Mesenchymal stem cell (in vitro differentiated cells and primary cell): Measurements from ENCODE around the gene CLHC1. TPM values are rescaled to one million over a fixed set of nuclear protein-coding genes. Genes with fewer than 3 reads are reported as not detected.
"Not testable (repeated sequence)": the region's sequence is repeated elsewhere in the genome, so short reads cannot be mapped to it uniquely, and the experiment has no call there.

Experiments
- DNase-seq: peaks from one replicate; pipeline ENCODE4 v3.0.0-alpha.2; 2013
- H2AFZ ChIP-seq: one replicate; pipeline ENCODE4 v1.6.1; 2013; ENCODE audit warnings: low read depth, mild to moderate bottlenecking, control low read depth, inconsistent platforms, low read length, moderate library complexity
- H2AK5ac ChIP-seq: 2 replicates; pipeline ENCODE4 v1.6.1; 2013; ENCODE audit warnings: low read length, moderate library complexity, mild to moderate bottlenecking, inconsistent platforms; ENCODE audit not compliant: severe bottlenecking
- H2BK120ac ChIP-seq: one replicate; pipeline ENCODE4 v1.6.1; 2013; ENCODE audit warnings: low read depth, mild to moderate bottlenecking, inconsistent platforms, low read length, moderate library complexity
- H2BK12ac ChIP-seq, 2 experiments: one replicate each; pipeline ENCODE4 v1.6.1; 2013; ENCODE audit warnings: inconsistent platforms in 2 of 2, low read length in 2 of 2, mild to moderate bottlenecking in 2 of 2, moderate library complexity in 2 of 2, control low read depth in 1 of 2
- H2BK15ac ChIP-seq: one replicate; pipeline ENCODE4 v1.6.1; 2013; ENCODE audit warnings: mild to moderate bottlenecking, low read depth, inconsistent platforms; ENCODE audit not compliant: poor library complexity, severe bottlenecking
- H2BK5ac ChIP-seq: 2 replicates; pipeline ENCODE4 v1.6.1; 2013; ENCODE audit warnings: low read depth, mild to moderate bottlenecking, low read length, control low read depth, inconsistent platforms; ENCODE audit not compliant: poor library complexity, severe bottlenecking
- H3K14ac ChIP-seq, 2 experiments: one replicate each; pipeline ENCODE4 v1.6.1; 2013; ENCODE audit warnings: inconsistent platforms in 2 of 2, low read length in 2 of 2, control low read depth in 1 of 2, mild to moderate bottlenecking in 1 of 2, moderate library complexity in 1 of 2
- H3K18ac ChIP-seq, 2 experiments: one replicate each; pipeline ENCODE4 v1.6.1; 2013; ENCODE audit warnings: inconsistent platforms in 2 of 2, low read length in 2 of 2, control low read depth in 1 of 2, low read depth in 1 of 2, mild to moderate bottlenecking in 1 of 2
- H3K23ac ChIP-seq, 2 experiments: one replicate each; pipeline ENCODE4 v1.6.1; 2013; ENCODE audit warnings: inconsistent platforms in 2 of 2, low read length in 2 of 2, mild to moderate bottlenecking in 2 of 2, moderate library complexity in 2 of 2, control low read depth in 1 of 2
- H3K27ac ChIP-seq: 2 replicates; pipeline ENCODE4 v1.5.1; 2013; ENCODE audit warnings: mild to moderate bottlenecking, moderate library complexity, low read length, control low read depth, inconsistent platforms; ENCODE audit not compliant: poor library complexity, severe bottlenecking
- H3K27me3 ChIP-seq, 2 experiments: 2 replicates each; pipeline versions ENCODE4 v1.6.1 to v1.7.0; 2013; ENCODE audit warnings: low read length in 2 of 2, mild to moderate bottlenecking in 2 of 2, moderate library complexity in 2 of 2, control low read depth in 1 of 2, inconsistent platforms in 1 of 2; ENCODE audit not compliant: control insufficient read depth in 1 of 2, insufficient read depth in 1 of 2
- H3K36me3 ChIP-seq, 2 experiments: 2 replicates each; pipeline versions ENCODE4 v1.6.1 to v1.7.0; 2013; ENCODE audit warnings: low read length in 2 of 2, control low read depth in 1 of 2, inconsistent platforms in 1 of 2, low read depth in 1 of 2, mild to moderate bottlenecking in 1 of 2; ENCODE audit not compliant: insufficient read depth in 2 of 2, control insufficient read depth in 1 of 2
- H3K4ac ChIP-seq, 2 experiments: one replicate each; pipeline ENCODE4 v1.6.1; 2013; ENCODE audit warnings: inconsistent platforms in 2 of 2, low read length in 2 of 2, mild to moderate bottlenecking in 2 of 2, moderate library complexity in 2 of 2, control low read depth in 1 of 2, low read depth in 1 of 2
- H3K4me1 ChIP-seq: 2 replicates; pipeline ENCODE4 v1.6.1; 2013; ENCODE audit warnings: low read depth, low read length, control low read depth; ENCODE audit not compliant: control insufficient read depth, insufficient read depth
- H3K4me2 ChIP-seq: 2 replicates; pipeline ENCODE4 v1.6.1; 2013; ENCODE audit warnings: low read length, mild to moderate bottlenecking, inconsistent platforms; ENCODE audit not compliant: poor library complexity, severe bottlenecking
- H3K4me3 ChIP-seq, 2 experiments: 2 replicates each; pipeline versions ENCODE4 v1.5.1 to v1.7.0; 2013; ENCODE audit warnings: low read length in 2 of 2, mild to moderate bottlenecking in 2 of 2, control low read depth in 1 of 2, low read depth in 1 of 2; ENCODE audit not compliant: insufficient read depth in 1 of 2
- H3K79me1 ChIP-seq: replicated peaks from 2 replicates; pipeline ENCODE4 v1.6.1; 2013; ENCODE audit warnings: mild to moderate bottlenecking, control low read depth, low read length, inconsistent platforms; ENCODE audit not compliant: poor library complexity, severe bottlenecking
- H3K9ac ChIP-seq: 2 replicates; pipeline ENCODE4 v1.7.0; 2013; ENCODE audit warnings: mild to moderate bottlenecking, low read length, moderate library complexity
- H3K9me3 ChIP-seq: 2 replicates; pipeline ENCODE4 v1.7.0; 2013; ENCODE audit warnings: mild to moderate bottlenecking, low read length; ENCODE audit not compliant: control insufficient read depth
- H4K8ac ChIP-seq: one replicate; pipeline ENCODE4 v1.6.1; 2013; ENCODE audit warnings: inconsistent platforms, mild to moderate bottlenecking, low read length, moderate library complexity
- H4K91ac ChIP-seq: one replicate; pipeline ENCODE4 v1.6.1; 2013; ENCODE audit warnings: mild to moderate bottlenecking, low read length, inconsistent platforms
- whole genome bisulfite sequencing: methylation state at CpG from one replicate; pipeline ENCODE4 v1.1.7; 2013; ENCODE audit warnings: mixed read lengths; 5-methylcytosine and 5-hydroxymethylcytosine counted together
- polyA plus RNA-seq, 2 experiments: library from polyadenylated mRNA; stranded (reverse); fragments of 200-250 nt; gene quantifications; one replicate each; pipeline ENCODE4 v1.2.3, GENCODE V29; 2013

The CLHC1 gene
- polyA plus RNA-seq (2013, experiment 1 of 2) = 5.2 TPM
- 5.0 TPM for polyA plus RNA-seq (2013, experiment 2 of 2)

DNA sequence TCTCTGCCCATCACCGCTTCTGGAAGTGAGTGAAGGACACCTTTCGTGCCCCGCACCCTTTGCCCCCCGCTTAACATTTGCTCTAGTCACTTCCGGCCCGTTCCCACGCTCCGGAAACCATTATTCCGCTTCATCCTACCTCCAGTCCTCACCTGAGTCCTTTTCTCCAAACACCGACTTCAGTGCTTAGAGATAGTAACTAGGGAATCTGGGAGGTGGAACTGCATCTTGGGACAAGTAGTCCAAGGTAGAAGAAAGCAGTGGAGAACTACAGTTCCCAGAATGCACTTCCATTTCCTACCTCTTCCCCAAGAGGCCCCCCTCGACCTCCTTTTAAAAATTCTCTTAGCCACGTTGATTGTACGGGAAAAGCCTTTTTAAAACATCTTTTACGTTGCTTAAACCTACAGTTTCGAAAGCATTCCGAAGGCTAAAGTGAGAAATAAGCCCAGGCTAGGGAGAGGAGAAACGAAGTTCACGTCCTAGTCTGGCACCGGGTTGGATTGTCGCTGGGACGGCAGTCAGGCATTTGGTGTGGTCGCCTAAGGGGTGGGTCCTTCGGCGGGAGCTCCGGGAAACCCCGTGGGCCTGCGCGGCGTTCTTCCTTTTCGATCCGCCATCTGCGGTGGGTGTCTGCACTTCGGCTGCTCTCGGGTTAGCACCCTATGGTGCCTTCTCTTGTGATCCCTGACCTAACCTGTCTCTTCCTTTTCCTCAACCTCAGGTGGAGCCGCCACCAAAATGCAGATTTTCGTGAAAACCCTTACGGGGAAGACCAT, at the start of gene CLHC1, which contains the start of gene RPS27A:
TSS of gene CLHC1 (minus strand) at position 210 of the 779 bp plus-strand sequence. CDS start 9,882 bp downstream, outside the sequence.
TSS of gene RPS27A (plus strand) at position 605 of the 779 bp plus-strand sequence. CDS start at position 742, 137 bp downstream.
- H2BK120ac ChIP-seq = peak within 1 kb of the TSS; percentile 73
- peak within 1 kb of the TSS; percentile 98 for H3K9ac ChIP-seq
- peak within 1 kb of the TSS in 1 of 2 experiments; percentile 87 for H3K14ac ChIP-seq
- H3K79me1 ChIP-seq = peaks cover 16% of the 10 kb centered on the region
- H3K4ac ChIP-seq = peak within 1 kb of the TSS; percentile 87 to 93
- peak; percentile 98 for DNase-seq
- H2BK15ac ChIP-seq = no peak within 1 kb of the TSS
- peaks cover 10 to 50% of the 10 kb centered on the region in 2 experiments for H3K36me3 ChIP-seq
- H4K91ac ChIP-seq = peak within 1 kb of the TSS; percentile 86
- no peaks in the 10 kb centered on the region for H3K9me3 ChIP-seq
- H3K18ac ChIP-seq = peak within 1 kb of the TSS; percentile 67 to 94
- peak within 1 kb of the TSS in 1 of 2 experiments; percentile 66 for H3K23ac ChIP-seq
- H2BK12ac ChIP-seq = no peak within 1 kb of the TSS
- WGBS = under 1% methylated on average over 31 of the region's 37 CpGs
- H3K27me3 ChIP-seq = no peaks in the 10 kb centered on the region
- H2AK5ac ChIP-seq = peak within 1 kb of the TSS; percentile 68
- peak within 1 kb of the TSS; percentile 92 for H3K4me2 ChIP-seq
- H3K4me1 ChIP-seq = peaks cover 4% of the 10 kb centered on the region
- H3K4me3 ChIP-seq = peak within 1 kb of the TSS; percentile 88 to 95
- peak within 1 kb of the TSS; percentile 81 for H2BK5ac ChIP-seq
- H2AFZ ChIP-seq = peak within 1 kb of the TSS; percentile 3
- H4K8ac ChIP-seq = peak within 1 kb of the TSS; percentile 96
- peak within 1 kb of the TSS; percentile 98 for H3K27ac ChIP-seq

DNA sequence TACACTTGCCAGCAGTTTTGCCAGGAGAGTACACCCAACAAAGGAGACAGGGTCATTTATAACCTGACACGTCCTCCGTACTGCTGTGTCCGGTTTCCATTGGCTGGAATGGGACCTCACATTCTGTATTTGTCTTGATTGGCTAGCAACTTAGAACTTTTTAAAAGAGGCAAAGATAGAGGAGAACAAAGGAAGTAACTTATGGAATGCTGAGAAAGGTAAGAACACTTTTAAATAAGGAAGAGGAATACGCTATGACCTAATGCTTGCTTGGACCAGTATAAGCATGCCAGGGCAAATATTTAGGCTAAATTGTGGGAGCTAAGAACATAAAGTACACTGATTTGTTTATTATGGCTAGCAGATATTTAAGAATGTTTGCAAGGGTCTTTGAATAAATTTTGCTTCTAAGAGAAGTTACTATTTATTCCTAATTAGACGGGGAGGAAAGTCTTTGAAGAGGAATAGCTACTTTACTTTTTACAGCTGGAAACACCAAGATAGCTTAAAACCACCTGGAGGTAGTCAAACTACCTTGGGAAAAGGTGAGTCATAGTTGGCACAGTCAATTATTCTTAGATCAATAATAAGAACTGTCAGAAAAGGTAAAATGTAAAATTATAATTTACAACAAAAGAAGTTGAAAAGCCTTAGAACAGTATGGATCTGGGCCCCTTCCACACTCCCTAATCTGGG, 48.9 kb upstream of the CLHC1 start:
- H3K18ac ChIP-seq, H3K79me1 ChIP-seq, H3K27me3 ChIP-seq, H3K9me3 ChIP-seq, H3K4ac ChIP-seq, H2AFZ ChIP-seq, H3K4me1 ChIP-seq, H4K8ac ChIP-seq, H3K14ac ChIP-seq, H3K4me2 ChIP-seq, H2BK120ac ChIP-seq, H2AK5ac ChIP-seq, H3K4me3 ChIP-seq, H3K9ac ChIP-seq, H2BK15ac ChIP-seq, H2BK5ac ChIP-seq, DNase-seq, H3K23ac ChIP-seq, H3K27ac ChIP-seq, H4K91ac ChIP-seq, H2BK12ac ChIP-seq: not testable (repeated sequence)
- WGBS = 95% methylated on average over 4 of the region's 5 CpGs
- H3K36me3 ChIP-seq = peaks cover 0 to 12% of the 10 kb centered on the region in 2 experiments

GRCh38 chr2:55279859-55280424, 47.8 kb upstream of the CLHC1 start:
- H3K4me3 ChIP-seq, H4K8ac ChIP-seq, H3K27me3 ChIP-seq, H3K4me1 ChIP-seq, H3K27ac ChIP-seq, H2AK5ac ChIP-seq, DNase-seq, H2BK120ac ChIP-seq, H3K79me1 ChIP-seq, H2BK5ac ChIP-seq, H2AFZ ChIP-seq, H3K18ac ChIP-seq, H3K14ac ChIP-seq, H4K91ac ChIP-seq, H2BK15ac ChIP-seq, H3K9me3 ChIP-seq, H3K4ac ChIP-seq, H3K9ac ChIP-seq, H3K4me2 ChIP-seq, H2BK12ac ChIP-seq, H3K23ac ChIP-seq: not testable (repeated sequence)
- 43% methylated on average over 6 of the region's 7 CpGs for WGBS
- peaks cover 0 to 12% of the 10 kb centered on the region in 2 experiments for H3K36me3 ChIP-seq
